Measurements from ENCODE around the gene SIDT2. TPM values are rescaled to one million over a fixed set of nuclear protein-coding genes. Genes with fewer than 3 reads are reported as not detected.

Gene SIDT2
- total and polyA plus RNA-seq, 2 of the 8 experiments (the other 6 are each of a cell fraction or from before 2014, with no cell fraction given), result 18.5 to 21.1 TPM

- no peak for TF ChIP-seq BCL11A (IDR thresholded peaks at IDR 0.05; ENCODE audit: low read depth in 2 of 2, low read length in 2 of 2)
- no peak; the same call in 1 of the 2 replicates for TF ChIP-seq RBBP5 (IDR thresholded peaks at IDR 0.05; ENCODE audit: borderline replicate concordance, low read depth, low read length)
- no peak for TF ChIP-seq SAP30 (IDR thresholded peaks at IDR 0.05; ENCODE audit: insufficient read depth, insufficient replicate concordance, low read length)
- TF ChIP-seq USF2 (IDR thresholded peaks at IDR 0.05; ENCODE audit: low read length), result 0 out of 2 replicates have a peak, but pooled peaks have one; percentile 20
- TF ChIP-seq JUN (IDR thresholded peaks at IDR 0.05; ENCODE audit: low read depth, low read length), result no peak
- TF ChIP-seq POLR2AphosphoS5 (IDR thresholded peaks at IDR 0.05; ENCODE audit: low read depth, low read length), result peak; percentile 76
- peak; percentile 96 for TF ChIP-seq GABPA (IDR thresholded peaks at IDR 0.05; ENCODE audit: borderline replicate concordance, insufficient read depth, low read length)
- no peak for TF ChIP-seq SP4 (IDR thresholded peaks at IDR 0.05; ENCODE audit: low read length)
- TF ChIP-seq KDM4A (IDR thresholded peaks at IDR 0.05; ENCODE audit: low read depth, low read length, severe bottlenecking), result peak; percentile 71
- peak; percentile 19; the same call in 1 of the 2 replicates for TF ChIP-seq SP2 (IDR thresholded peaks at IDR 0.05; ENCODE audit: low read length)
- TF ChIP-seq ATF3 (IDR thresholded peaks at IDR 0.05; ENCODE audit: insufficient read depth, low read depth, low read length), result no peak
- TF ChIP-seq CHD1 (IDR thresholded peaks at IDR 0.05; ENCODE audit: low read depth, low read length), result no peak
- no peak for TF ChIP-seq KDM5A (IDR thresholded peaks at IDR 0.05; ENCODE audit: low read length)
- TF ChIP-seq NRF1 (IDR thresholded peaks at IDR 0.05; ENCODE audit: low read depth, low read length), result no peak
- no peak for TF ChIP-seq TEAD4 (IDR thresholded peaks at IDR 0.05; ENCODE audit: low read depth, low read length)
- no peak for TF ChIP-seq EP300 (IDR thresholded peaks at IDR 0.05; ENCODE audit: borderline replicate concordance in 1 of 2, low read depth in 2 of 2, low read length in 2 of 2)
- no peak for TF ChIP-seq RNF2 (IDR thresholded peaks at IDR 0.05; ENCODE audit: borderline replicate concordance, low read depth, low read length, missing control alignments, poor library complexity, severe bottlenecking)
- TF ChIP-seq TCF12 (IDR thresholded peaks at IDR 0.05; ENCODE audit: low read depth, low read length), result no peak
- no peak for TF ChIP-seq CBX8 (IDR thresholded peaks at IDR 0.05; ENCODE audit: borderline replicate concordance, low read depth, low read length)
- 0 out of 2 replicates have a peak, but pooled peaks have one; percentile 2 for TF ChIP-seq YY1 (IDR thresholded peaks at IDR 0.05; ENCODE audit: low read depth, low read length)
- no peak; the same call in 1 of the 2 replicates for TF ChIP-seq CHD2 (IDR thresholded peaks at IDR 0.05; ENCODE audit: low read length)
- no peak for TF ChIP-seq SUZ12 (IDR thresholded peaks at IDR 0.05; ENCODE audit: low read length)
- peak; percentile 89 for TF ChIP-seq MAX (IDR thresholded peaks at IDR 0.05)
Measured at GRCh38 chr11:117143871-117144476, 34.6 kb upstream of the SIDT2 start, which contains the start of gene PAFAH1B2 (continued).

Measured in H1 (cell line).